GM19467 (cell line): ENCODE results near the gene RAI1.

Source experiments
- ATAC-seq: cut with Tn5 transposase; IDR thresholded peaks from one replicate; pipeline ENCODE4 v1.9.1; 2021; ENCODE audit warnings: mild to moderate bottlenecking, moderate library complexity; ENCODE audit not compliant: unreplicated experiment

Gene RAI1

GRCh38 chr17:17728550-17729251 is 47.4 kb downstream of the RAI1 start:
- no peak for ATAC-seq

- no peak for ATAC-seq
Measured at GRCh38 chr17:17729620-17730249, 48.5 kb downstream of the RAI1 start.

- no peak for ATAC-seq
Measured at GRCh38 chr17:17730250-17730935, 49.1 kb downstream of the RAI1 start.

- ATAC-seq = no peak
Measured at GRCh38 chr17:17732444-17732843, 51.2 kb downstream of the RAI1 start.

GRCh38 chr17:17732892-17733670 is 51.8 kb downstream of the RAI1 start:
- no peak for ATAC-seq

- ATAC-seq = no peak
Measured at GRCh38 chr17:17736205-17737183, 55.2 kb downstream of the RAI1 start.

GRCh38 chr17:17737961-17738894 is 57.0 kb downstream of the RAI1 start:
- ATAC-seq = no peak

GRCh38 chr17:17738901-17739300 is 57.6 kb downstream of the RAI1 start:
- no peak for ATAC-seq

GRCh38 chr17:17739388-17740066 is 58.3 kb downstream of the RAI1 start:
- no peak for ATAC-seq

GRCh38 chr17:17740615-17741348 is 59.5 kb downstream of the RAI1 start:
- no peak for ATAC-seq

- no peak for ATAC-seq
Measured at GRCh38 chr17:17741349-17742023, 60.2 kb downstream of the RAI1 start.

GRCh38 chr17:17742133-17742621 is 60.9 kb downstream of the RAI1 start:
- ATAC-seq = no peak

GRCh38 chr17:17742688-17743390 is 61.6 kb downstream of the RAI1 start:
- ATAC-seq = no peak

- no peak for ATAC-seq
Measured at GRCh38 chr17:17743391-17744112, 62.3 kb downstream of the RAI1 start.

- no peak for ATAC-seq
Measured at GRCh38 chr17:17744116-17744515, 62.9 kb downstream of the RAI1 start.
